ENCODE results near the gene CD320. TPM values are rescaled to one million over a fixed set of nuclear protein-coding genes. Genes with fewer than 3 reads are reported as not detected.

Gene CD320
- total and polyA plus RNA-seq, 2 experiments from 2014 or later: 65.8 to 72.2 TPM

- Histone ChIP-seq H3K27ac (no peak overlapping the region), H3K4me3 (no peak overlapping the region), H3K79me2 (ENCODE audit: insufficient read depth) (no peaks in the 10 kb centered on the region), H4K20me1 (ENCODE audit: insufficient read depth) (no peaks in the 10 kb centered on the region), H3K9me3 (ENCODE audit: low read depth) (no peaks in the 10 kb centered on the region), H3K36me3 (ENCODE audit: low read depth) (peaks cover 6% of the 10 kb centered on the region; the same call in 1 of the 2 replicates), H3K9me2 (ENCODE audit: insufficient read depth) (no peaks in the 10 kb centered on the region), H3K27me3 (replicated peaks; ENCODE audit: insufficient read depth) (no peaks in the 10 kb centered on the region), H3K4me2 (ENCODE audit: unreplicated experiment) (no peak overlapping the region), H3K4me1 (ENCODE audit: insufficient read depth) (peaks cover 15% of the 10 kb centered on the region), H2AFZ (no peak overlapping the region), H3K9ac (no peak overlapping the region), H3F3A (ENCODE audit: insufficient read depth) (no peaks in the 10 kb centered on the region)
- WGBS, 2 experiments (ENCODE audit: low coverage in 1 of 2, low lambda C conversion rate in 2 of 2, missing lambda C conversion rate in 2 of 2): 82 to 85% methylated on average over 16 of the region's 16 CpGs
- no peak for TF ChIP-seq EZH2phosphoT487 (IDR thresholded peaks at IDR 0.05; ENCODE audit: insufficient read depth, low read depth)
- no peak for TF ChIP-seq EZH2 (IDR thresholded peaks at IDR 0.05; ENCODE audit: insufficient read depth, poor library complexity, severe bottlenecking)
- in situ Hi-C loops (cut with MboI): loop anchor here (5.0 kb wide), 1 partner anchor 44 kb away; no protein-coding TSS in a partner anchor
- no peak for DNase-seq
Observed at GRCh38 chr19:8311461-8312260, 3.5 kb upstream of the CD320 start.

GRCh38 chr19:8310342-8311055 is 2.3 kb upstream of the CD320 start:
- in situ Hi-C loops (cut with MboI): loop anchor here (5.0 kb wide), 1 partner anchor 43 kb away; no protein-coding TSS in a partner anchor
- Histone ChIP-seq H3K9me2 (ENCODE audit: insufficient read depth) (no peaks in the 10 kb centered on the region), H4K20me1 (ENCODE audit: insufficient read depth) (no peaks in the 10 kb centered on the region), H3K79me2 (ENCODE audit: insufficient read depth) (no peaks in the 10 kb centered on the region), H3K27me3 (replicated peaks; ENCODE audit: insufficient read depth) (no peaks in the 10 kb centered on the region), H3K27ac (no peak overlapping the region), H3K9ac (no peak overlapping the region), H3K36me3 (ENCODE audit: low read depth) (peaks cover 4% of the 10 kb centered on the region; the same call in 1 of the 2 replicates), H3K4me3 (no peak overlapping the region), H3K9me3 (ENCODE audit: low read depth) (no peaks in the 10 kb centered on the region), H2AFZ (no peak overlapping the region), H3F3A (ENCODE audit: insufficient read depth) (no peaks in the 10 kb centered on the region), H3K4me2 (ENCODE audit: unreplicated experiment) (no peak overlapping the region), H3K4me1 (ENCODE audit: insufficient read depth) (peaks cover 15% of the 10 kb centered on the region)
- WGBS, 2 experiments (ENCODE audit: low coverage in 1 of 2, low lambda C conversion rate in 2 of 2, missing lambda C conversion rate in 2 of 2): 96 to 97% methylated on average over 17 of the region's 17 CpGs
- TF ChIP-seq EZH2 (IDR thresholded peaks at IDR 0.05; ENCODE audit: insufficient read depth, poor library complexity, severe bottlenecking): no peak
- TF ChIP-seq EZH2phosphoT487 (IDR thresholded peaks at IDR 0.05; ENCODE audit: insufficient read depth, low read depth): no peak
- no peak for DNase-seq

GRCh38 chr19:8308891-8309291 is 733 bp upstream of the CD320 start:
- H3K9me3 ChIP-seq (ENCODE audit: low read depth): no peaks in the 10 kb centered on the region
- no peaks in the 10 kb centered on the region for H3K27me3 ChIP-seq (replicated peaks; ENCODE audit: insufficient read depth)
- no peaks in the 10 kb centered on the region for H3K79me2 ChIP-seq (ENCODE audit: insufficient read depth)
- peak overlapping the region; percentile 37 for H3K27ac ChIP-seq
- peak overlapping the region; percentile 66; the same call in 1 of the 2 replicates for H3K4me3 ChIP-seq
- no peaks in the 10 kb centered on the region for H3F3A ChIP-seq (ENCODE audit: insufficient read depth)
- H3K9ac ChIP-seq: peak overlapping the region; percentile 75
- TF ChIP-seq EZH2 (IDR thresholded peaks at IDR 0.05; ENCODE audit: insufficient read depth, poor library complexity, severe bottlenecking): no peak
- TF ChIP-seq EZH2phosphoT487 (IDR thresholded peaks at IDR 0.05; ENCODE audit: insufficient read depth, low read depth): no peak
- peak overlapping the region; percentile 82 for H3K4me2 ChIP-seq (ENCODE audit: unreplicated experiment)
- H4K20me1 ChIP-seq (ENCODE audit: insufficient read depth): no peaks in the 10 kb centered on the region
- H3K9me2 ChIP-seq (ENCODE audit: insufficient read depth): no peaks in the 10 kb centered on the region
- 53 to 55% methylated on average over 17 of the region's 17 CpGs for WGBS, 2 experiments (ENCODE audit: low coverage in 1 of 2, low lambda C conversion rate in 2 of 2, missing lambda C conversion rate in 2 of 2)
- in situ Hi-C loops (cut with MboI): no loop called here
- H3K4me1 ChIP-seq (ENCODE audit: insufficient read depth): peaks cover 15% of the 10 kb centered on the region
- DNase-seq: no peak
- no peak overlapping the region for H2AFZ ChIP-seq
- no peaks in the 10 kb centered on the region; the same call in 1 of the 2 replicates for H3K36me3 ChIP-seq (ENCODE audit: low read depth)

DNA sequence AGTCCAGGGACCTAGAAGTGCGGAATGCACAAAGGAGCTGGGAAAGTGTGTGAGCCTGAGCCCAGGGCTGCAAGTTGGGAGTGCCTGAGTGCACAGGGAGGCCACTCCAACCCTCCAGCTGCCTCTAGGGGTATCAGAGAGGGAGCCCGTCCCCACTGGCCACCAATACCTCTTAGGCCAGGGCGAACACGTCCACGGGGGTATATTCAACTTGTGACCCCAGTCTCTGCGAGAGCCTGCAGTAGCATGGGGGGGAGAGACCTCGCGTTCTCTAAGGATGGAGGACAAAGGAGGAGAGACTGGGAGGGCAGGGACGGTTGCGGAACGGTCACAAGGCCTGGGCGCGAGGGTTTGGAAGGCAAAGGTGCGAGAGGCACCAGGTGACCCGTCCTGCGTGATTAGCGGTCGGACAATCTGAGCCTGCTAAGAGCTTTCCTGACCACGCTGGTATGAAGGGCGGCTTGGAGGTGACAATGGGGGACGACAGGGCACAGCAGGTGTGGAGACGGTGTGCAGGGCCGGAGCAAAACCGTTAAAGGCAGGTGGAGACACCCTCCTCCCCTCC is 676 bp downstream of the CD320 start:
- Histone ChIP-seq H3K79me2 (ENCODE audit: insufficient read depth) (no peaks in the 10 kb centered on the region), H3K9ac (peak overlapping the region; percentile 75)
- WGBS, 2 experiments (ENCODE audit: low coverage in 1 of 2, low lambda C conversion rate in 2 of 2, missing lambda C conversion rate in 2 of 2): 6 to 11% methylated on average over 24 of the region's 24 CpGs

More for the DNA sequence above, 676 bp downstream of the CD320 start:
- TF ChIP-seq EZH2 (IDR thresholded peaks at IDR 0.05; ENCODE audit: insufficient read depth, poor library complexity, severe bottlenecking) (no peak), EZH2phosphoT487 (IDR thresholded peaks at IDR 0.05; ENCODE audit: insufficient read depth, low read depth) (no peak)
- no peaks in the 10 kb centered on the region for H3F3A ChIP-seq (ENCODE audit: insufficient read depth)
- no peaks in the 10 kb centered on the region for H3K9me2 ChIP-seq (ENCODE audit: insufficient read depth)
- no peaks in the 10 kb centered on the region for H4K20me1 ChIP-seq (ENCODE audit: insufficient read depth)
- no peaks in the 10 kb centered on the region for H3K9me3 ChIP-seq (ENCODE audit: low read depth)
- H3K4me2 ChIP-seq (ENCODE audit: unreplicated experiment): peak overlapping the region; percentile 82
- peak overlapping the region; percentile 66 for H3K4me3 ChIP-seq
- H3K27me3 ChIP-seq (replicated peaks; ENCODE audit: insufficient read depth): no peaks in the 10 kb centered on the region
- peaks cover 15% of the 10 kb centered on the region for H3K4me1 ChIP-seq (ENCODE audit: insufficient read depth)
- H2AFZ ChIP-seq: peak overlapping the region; percentile 64
- H3K36me3 ChIP-seq (ENCODE audit: low read depth): no peaks in the 10 kb centered on the region
- DNase-seq: peak; percentile 42
- in situ Hi-C loops (cut with MboI): no loop called here
- H3K27ac ChIP-seq: no peak overlapping the region
